ENCODE results near the gene DOK6.
"Not testable (repeated sequence)": the region's sequence is repeated elsewhere in the genome, so short reads cannot be mapped to it uniquely, and the experiment has no call there.

Gene DOK6

DNA sequence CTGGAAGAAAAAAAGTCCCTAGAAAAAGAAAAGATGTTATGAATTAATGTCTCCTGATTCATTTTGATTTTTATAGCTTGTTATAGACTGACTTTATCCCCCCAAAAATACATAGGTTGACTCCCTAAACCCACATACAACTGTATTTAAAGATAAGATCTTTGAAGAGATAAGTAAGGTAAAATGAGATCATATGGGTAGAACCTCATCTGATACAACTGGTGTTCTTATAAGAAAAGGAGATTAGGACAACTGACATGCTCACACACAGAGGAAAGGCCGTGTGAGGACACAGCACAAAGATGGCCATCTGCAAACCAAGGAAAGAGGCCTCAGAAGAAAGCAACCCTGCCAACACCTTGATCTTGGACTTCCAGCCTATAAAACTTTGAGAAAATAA, 429.5 kb downstream of the DOK6 start:
- DNase-seq, result no peak

DNA sequence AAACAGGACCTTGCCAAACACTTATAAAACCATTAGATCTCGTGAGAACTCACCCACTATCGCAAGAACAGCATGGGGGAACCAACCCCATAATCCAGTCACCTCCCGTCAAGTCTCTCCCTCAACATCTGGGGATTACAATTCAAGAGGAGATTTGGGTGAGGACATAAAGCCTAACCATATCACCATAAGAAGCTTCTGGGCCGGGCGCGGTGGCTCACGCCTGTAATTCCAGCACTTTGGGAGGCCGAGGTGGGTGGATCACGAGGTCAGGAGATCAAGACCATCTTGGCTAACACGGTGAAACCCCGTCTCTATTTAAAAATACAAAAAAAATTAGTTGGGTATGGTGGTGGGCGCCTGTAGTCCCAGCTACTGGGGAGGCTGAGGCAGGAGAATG, 434.3 kb downstream of the DOK6 start:
- not testable (repeated sequence) for DNase-seq

- DNase-seq, result no peak
Measured at GRCh38 chr18:69838003-69838402, 437.3 kb downstream of the DOK6 start.

- DNase-seq, result no peak
Measured at GRCh38 chr18:69838620-69839411, 438.1 kb downstream of the DOK6 start.

- DNase-seq, result no peak
Measured at GRCh38 chr18:69839497-69839896, 438.8 kb downstream of the DOK6 start.

DNA sequence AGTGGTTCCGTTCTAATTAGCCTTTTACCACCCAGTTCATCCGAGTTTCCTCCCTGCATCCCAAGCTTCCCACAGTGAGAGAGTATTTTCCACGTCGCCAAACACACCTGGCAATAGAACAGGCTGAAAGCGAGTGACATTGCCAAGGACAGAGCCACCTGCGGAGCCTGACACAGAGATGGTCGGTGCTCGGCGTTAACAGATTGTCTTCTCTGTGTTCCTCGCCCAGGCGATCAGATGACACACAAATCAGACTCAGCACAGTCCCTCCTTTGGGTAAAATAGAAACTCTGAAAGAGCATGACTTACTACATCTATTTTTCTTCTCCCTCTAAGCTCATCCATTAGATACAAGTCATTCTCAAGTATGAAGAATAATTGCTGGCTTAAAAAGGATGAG, 439.3 kb downstream of the DOK6 start:
- DNase-seq, result no peak

- no peak for DNase-seq
Measured at GRCh38 chr18:69840445-69840844, 439.8 kb downstream of the DOK6 start.

DNA sequence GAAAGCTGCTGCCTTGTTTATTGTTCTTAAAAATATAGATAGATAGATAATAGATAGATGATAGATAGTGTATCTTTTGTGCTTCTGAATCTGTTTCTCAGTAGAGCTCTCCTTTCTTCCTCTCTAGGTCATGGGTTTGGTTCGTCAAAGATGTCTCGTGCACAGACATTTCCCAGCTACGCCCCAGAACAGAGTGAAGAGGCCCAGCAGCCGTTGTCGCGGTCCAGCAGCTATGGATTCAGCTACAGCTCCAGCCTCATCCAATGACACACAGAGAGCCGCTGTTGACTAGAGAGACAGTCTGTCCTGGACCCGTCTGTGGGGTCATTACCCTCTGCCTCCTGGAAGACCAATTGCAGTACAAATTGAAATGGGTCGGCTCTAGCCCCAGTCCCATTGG, 440.4 kb downstream of the DOK6 start:
- no peak for DNase-seq

DNA sequence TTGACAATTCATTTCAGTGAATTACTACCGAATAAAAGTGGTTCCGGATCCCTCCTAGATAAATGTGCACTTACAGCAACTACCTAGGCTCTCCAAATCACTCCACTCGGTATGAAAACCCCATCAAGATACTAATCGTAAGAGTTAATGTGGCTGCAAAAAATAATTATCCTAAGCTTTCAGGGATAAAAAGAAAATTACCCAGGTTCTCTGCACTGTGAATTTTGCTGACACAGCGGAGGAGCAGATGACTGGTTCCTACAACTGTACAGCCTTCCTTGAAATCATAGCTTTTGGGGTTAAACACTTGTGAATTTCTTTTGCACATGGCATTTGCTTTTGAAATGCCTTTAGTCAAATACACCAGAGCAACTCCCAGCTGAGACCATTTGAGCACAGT, 442.3 kb downstream of the DOK6 start:
- DNase-seq, result no peak

GRCh38 chr18:69844656-69845055, 444.0 kb downstream of the DOK6 start:
- DNase-seq, result no peak

DNA sequence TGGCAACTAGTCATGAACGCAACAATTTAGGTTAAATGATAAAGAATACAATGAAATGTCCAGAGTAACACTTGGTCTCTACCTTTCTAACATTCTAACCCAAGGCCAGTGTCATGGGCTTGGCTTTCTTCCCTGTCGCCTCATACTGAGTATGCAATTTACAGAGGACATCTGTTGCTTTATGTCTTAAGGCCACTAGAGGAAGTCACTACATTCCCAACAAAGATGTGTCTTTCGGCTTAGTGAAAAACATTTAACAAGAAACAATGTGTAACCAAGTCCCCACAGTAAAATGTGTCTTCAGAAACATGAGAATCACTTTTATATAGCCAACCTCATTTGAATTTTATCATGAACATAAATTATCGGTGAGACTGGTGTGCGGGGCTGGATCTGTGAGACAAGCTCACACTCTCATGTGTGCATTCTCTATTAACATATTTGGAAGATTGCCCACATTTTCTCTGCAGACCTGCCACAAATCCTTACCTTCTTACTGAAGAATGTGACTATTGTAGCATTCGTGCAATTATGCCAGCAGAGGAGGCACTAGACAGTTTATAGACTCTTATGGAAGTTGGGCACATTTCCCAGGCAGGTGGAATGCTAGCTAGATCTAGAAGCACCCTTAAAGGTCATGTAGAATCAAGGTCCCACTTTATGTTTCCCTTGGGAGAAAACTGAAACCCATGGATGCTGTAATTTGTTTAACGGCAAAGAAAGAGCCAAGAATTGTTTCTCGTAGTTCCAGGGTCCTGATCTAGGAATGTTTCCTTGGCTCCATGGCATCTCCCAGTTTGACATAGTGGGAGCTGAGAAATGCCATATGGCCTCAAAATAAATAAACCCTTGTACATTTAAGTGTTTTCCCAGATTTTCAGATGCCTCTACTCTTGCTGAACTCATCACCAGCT, 445.2 kb downstream of the DOK6 start:
- no peak for DNase-seq

GRCh38 chr18:69853051-69853450, 452.4 kb downstream of the DOK6 start:
- no peak for DNase-seq

- DNase-seq, result no peak
Measured at GRCh38 chr18:69854455-69854854, 453.8 kb downstream of the DOK6 start.

- no peak for DNase-seq
Measured at GRCh38 chr18:69858897-69859296, 458.2 kb downstream of the DOK6 start.

- DNase-seq, result not testable (repeated sequence)
Measured at GRCh38 chr18:69864802-69865201, 464.1 kb downstream of the DOK6 start.

DNA sequence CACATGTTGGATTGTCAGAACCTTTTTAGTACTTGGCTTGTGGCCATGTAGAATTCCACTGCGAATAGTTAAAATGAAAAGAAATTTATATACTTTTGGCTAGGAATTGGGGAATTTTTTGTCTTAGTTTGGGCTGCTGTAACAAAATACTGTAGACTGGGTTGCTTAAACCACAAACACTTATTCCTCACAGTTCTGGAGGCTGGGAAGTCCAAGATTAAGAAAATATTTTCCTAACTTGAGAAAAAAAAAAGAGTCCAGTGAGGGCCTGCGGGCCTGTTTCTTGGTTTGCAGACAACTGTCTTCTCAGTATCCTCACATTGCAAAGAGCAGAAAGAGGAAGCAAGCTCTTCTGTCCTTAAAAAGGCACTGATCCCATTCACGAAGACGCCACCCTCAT, 465.1 kb downstream of the DOK6 start:
- DNase-seq, result no peak

- DNase-seq, result no peak
Measured at GRCh38 chr18:69866212-69866611, 465.5 kb downstream of the DOK6 start.

GRCh38 chr18:69870736-69871135, 470.0 kb downstream of the DOK6 start:
- no peak for DNase-seq

DNA sequence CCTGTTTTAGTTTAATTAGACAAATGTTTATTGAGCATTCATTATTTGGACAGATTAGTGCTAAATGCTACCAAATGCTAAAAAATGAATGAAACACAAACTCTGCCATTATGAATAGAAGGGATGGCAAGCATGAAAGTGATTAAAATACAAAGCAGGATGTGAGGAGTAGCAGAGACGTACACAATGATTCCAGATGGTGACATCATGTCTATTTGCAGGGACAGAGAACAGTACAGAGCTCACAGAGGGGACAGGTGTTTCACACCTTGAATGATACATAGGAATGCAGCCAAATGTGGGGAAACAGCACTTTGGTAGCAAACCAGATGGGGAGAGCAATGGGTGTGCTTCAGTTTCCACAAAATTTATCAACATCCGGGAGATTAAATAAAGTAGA, 470.7 kb downstream of the DOK6 start:
- DNase-seq, result peak; percentile 61

DNA sequence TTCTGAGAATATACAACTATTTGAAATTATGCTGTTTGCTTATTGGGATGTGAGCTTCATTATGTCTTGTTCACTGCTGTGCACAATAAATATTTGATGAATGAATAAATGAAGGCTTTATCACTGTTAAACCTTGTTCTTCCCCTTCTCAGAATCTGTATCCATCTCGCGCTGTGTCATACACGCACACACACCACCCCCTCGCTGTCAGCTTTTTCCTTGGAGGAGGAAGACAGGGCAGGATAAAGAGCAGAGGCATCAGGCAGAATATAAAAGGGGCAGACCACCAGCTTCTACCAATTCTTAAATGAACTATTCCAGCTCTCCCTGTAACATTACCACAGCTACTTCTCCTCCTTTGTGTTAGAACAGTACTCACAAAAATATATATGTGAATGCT, 472.0 kb downstream of the DOK6 start:
- no peak for DNase-seq

DNA sequence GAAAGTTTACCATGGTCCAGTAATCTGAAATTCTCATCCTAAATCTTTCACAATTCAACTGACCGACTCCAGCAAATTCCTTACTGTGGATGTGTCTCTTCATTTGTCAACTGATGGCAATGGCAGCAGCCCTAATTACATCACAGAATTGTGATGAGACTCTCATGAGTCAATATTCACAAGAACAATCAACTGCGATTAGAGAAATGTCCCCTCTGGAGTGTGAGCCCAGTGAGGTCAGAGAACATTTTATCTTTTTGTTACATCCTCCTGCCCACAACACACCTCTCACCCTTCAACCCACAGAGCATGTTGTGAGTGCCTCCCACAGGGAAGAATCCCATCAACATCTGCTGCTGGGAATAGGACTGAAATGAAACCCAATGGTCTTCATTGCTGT, 473.4 kb downstream of the DOK6 start:
- DNase-seq, result no peak

DNA sequence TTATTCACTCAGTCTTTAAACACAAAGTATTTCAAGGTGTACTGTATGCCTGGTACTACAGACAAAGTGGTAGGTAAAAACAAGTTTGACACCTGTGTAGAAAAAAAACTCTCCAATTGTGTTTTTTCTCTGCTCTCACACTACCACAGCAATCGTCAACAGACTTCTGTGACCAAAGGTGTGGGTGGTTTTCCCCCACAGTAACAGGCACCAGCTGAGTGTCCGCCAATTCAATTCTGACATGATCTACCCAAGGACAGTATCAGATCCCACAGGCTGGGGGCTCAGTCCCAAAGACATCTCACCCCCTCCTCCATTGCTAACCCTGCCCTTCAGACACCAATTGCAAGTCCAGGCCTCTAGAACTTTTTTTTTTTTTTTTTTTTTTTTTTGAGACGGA, 475.8 kb downstream of the DOK6 start:
- DNase-seq, result no peak

DNA sequence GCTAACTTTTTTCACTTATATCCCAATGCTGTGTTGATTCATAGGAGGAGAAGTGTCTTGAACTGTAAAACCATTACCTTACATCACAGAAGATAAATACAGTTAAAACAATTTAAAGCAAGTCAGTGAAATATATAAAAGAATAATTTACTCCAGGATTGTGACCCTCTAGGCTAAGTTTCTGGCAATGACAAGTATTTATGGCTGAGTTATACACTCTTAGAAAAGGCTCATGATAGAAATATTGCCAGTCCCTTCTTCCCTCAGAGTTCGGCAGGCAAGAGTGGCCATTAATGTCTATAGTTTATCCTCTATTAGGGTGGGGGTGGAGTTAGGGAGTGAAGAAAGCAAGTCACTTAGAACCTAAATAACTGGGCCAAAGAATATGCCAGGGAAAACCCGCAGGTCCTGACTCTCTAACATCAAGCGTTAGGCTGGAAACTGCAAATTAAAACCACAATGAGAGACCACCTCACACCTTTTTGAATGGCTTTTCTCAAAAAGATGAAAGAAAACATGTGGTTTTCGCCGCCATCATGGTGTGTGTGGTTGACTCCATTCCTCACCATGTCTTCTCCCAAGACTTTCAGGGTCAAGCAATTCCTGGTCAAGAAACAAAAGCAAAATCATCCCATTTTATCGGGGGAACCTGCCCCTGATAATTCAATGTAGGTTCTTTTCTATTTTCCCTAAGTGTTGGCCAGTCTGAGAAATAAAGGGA, 477.7 kb downstream of the DOK6 start:
- no peak for DNase-seq

GRCh38 chr18:69879051-69879450, 478.4 kb downstream of the DOK6 start:
- not testable (repeated sequence) for DNase-seq

All from SHP77 treated with DMSO at 0.1 percent for 48 hours (cell line).